Adrenal gland (tissue), 5 donors: ENCODE results near the gene PCSK9.

Source experiments
- POLR2A ChIP-seq, 2 donors: fragments of 450-650 bp; IDR thresholded peaks; one replicate each; pipeline ENCODE4 v1.6.1; 2017; ENCODE audit warnings: antibody characterized with exemption in 2 of 2, mild to moderate bottlenecking in 2 of 2, moderate library complexity in 1 of 2
- TF ChIP-seq, protein P1 (sequence below), 6 experiments: fragments of 450-650 bp in 4 of 6; fragments of 200-600 bp in 2 of 6; sonication (generic) in 1 of 6; IDR thresholded peaks; 1 replicate in 5 of 6; 2 replicates in 1 of 6; pipeline versions ENCODE4 v1.5.1 to v1.8.0; 2016 to 2021; ENCODE audit warnings: antibody characterized with exemption in 6 of 6, mild to moderate bottlenecking in 2 of 6, moderate library complexity in 1 of 6
- donor health status: DM: no; HTN: no; CAD: no.

- TF ChIP-seq, protein P1, sequence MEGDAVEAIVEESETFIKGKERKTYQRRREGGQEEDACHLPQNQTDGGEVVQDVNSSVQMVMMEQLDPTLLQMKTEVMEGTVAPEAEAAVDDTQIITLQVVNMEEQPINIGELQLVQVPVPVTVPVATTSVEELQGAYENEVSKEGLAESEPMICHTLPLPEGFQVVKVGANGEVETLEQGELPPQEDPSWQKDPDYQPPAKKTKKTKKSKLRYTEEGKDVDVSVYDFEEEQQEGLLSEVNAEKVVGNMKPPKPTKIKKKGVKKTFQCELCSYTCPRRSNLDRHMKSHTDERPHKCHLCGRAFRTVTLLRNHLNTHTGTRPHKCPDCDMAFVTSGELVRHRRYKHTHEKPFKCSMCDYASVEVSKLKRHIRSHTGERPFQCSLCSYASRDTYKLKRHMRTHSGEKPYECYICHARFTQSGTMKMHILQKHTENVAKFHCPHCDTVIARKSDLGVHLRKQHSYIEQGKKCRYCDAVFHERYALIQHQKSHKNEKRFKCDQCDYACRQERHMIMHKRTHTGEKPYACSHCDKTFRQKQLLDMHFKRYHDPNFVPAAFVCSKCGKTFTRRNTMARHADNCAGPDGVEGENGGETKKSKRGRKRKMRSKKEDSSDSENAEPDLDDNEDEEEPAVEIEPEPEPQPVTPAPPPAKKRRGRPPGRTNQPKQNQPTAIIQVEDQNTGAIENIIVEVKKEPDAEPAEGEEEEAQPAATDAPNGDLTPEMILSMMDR (IDR thresholded peaks at IDR 0.05) = no peak
- no peak for TF ChIP-seq POLR2A (IDR thresholded peaks at IDR 0.05)
These were observed 13.1 kb downstream of the PCSK9 start for GRCh38 chr1:55052221-55053142.
